Naive thymus-derived CD4-positive, alpha-beta T cell (primary cell): Measurements from ENCODE around the gene CLCNKB. TPM values are rescaled to one million over a fixed set of nuclear protein-coding genes. Genes with fewer than 3 reads are reported as not detected.

Experiments
- ATAC-seq: fragments of 150-1000 bp; cut with Tn5 transposase; 2 replicates; pipeline ENCODE4 v1.10.0; 2021; ENCODE audit warnings: mild to moderate bottlenecking, moderate library complexity
- CTCF ChIA-PET: fragments of 350-600 bp; sonication (Branson Sonifier 250); formaldehyde crosslinking; loops from one replicate; lab custom pipeline; 2021; ENCODE audit warnings: antibody characterized with exemption; lab: Charles Lee
- POLR2A ChIA-PET: fragments of 350-600 bp; sonication (Branson Sonifier 250); formaldehyde crosslinking; loops from one replicate; lab custom pipeline; 2021; ENCODE audit warnings: antibody characterized with exemption, inconsistent platforms; lab: Charles Lee
- DNase-seq, 9 donors: peaks; one replicate each; pipeline versions ENCODE4 v3.0.0 to v3.0.0-alpha.2; 2020 to 2022; ENCODE audit warnings: mixed read lengths in 1 of 9
- H3K27ac ChIP-seq: one replicate; pipeline ENCODE4 v1.7.0; 2013; ENCODE audit warnings: mild to moderate bottlenecking, low read depth, low read length, moderate library complexity
- H3K27me3 ChIP-seq, 2 donors: one replicate each; pipeline ENCODE4 v1.7.0; 2013; ENCODE audit warnings: low read length in 2 of 2, mild to moderate bottlenecking in 2 of 2, moderate library complexity in 2 of 2; ENCODE audit not compliant: control insufficient read depth in 2 of 2, insufficient read depth in 2 of 2
- H3K36me3 ChIP-seq, 3 experiments: 1 replicate in 2 of 3; 2 replicates in 1 of 3; pipeline ENCODE4 v1.7.0; 2013; ENCODE audit warnings: low read length in 3 of 3, mild to moderate bottlenecking in 3 of 3, moderate library complexity in 1 of 3; ENCODE audit not compliant: insufficient read depth in 3 of 3, control insufficient read depth in 2 of 3
- H3K4me1 ChIP-seq, 2 donors: one replicate each; pipeline ENCODE4 v1.7.0; 2013; ENCODE audit warnings: low read length in 2 of 2, mild to moderate bottlenecking in 2 of 2, moderate library complexity in 1 of 2; ENCODE audit not compliant: control insufficient read depth in 2 of 2, insufficient read depth in 2 of 2
- H3K4me3 ChIP-seq: 2 replicates; pipeline ENCODE4 v1.7.0; 2013; ENCODE audit warnings: mild to moderate bottlenecking, low read length
- H3K9me3 ChIP-seq, 3 experiments: 1 replicate in 2 of 3; 2 replicates in 1 of 3; pipeline ENCODE4 v1.7.0; 2013; ENCODE audit warnings: low read length in 3 of 3; ENCODE audit not compliant: control insufficient read depth in 2 of 3
- H3K27ac Mint-ChIP-seq, 9 donors: one replicate each; pipeline ENCODE4 v1.8.0; 2020 to 2022; ENCODE audit warnings: mixed read lengths in 9 of 9, mild to moderate bottlenecking in 8 of 9, moderate library complexity in 5 of 9, inconsistent platforms in 2 of 9
- H3K27me3 Mint-ChIP-seq, 5 donors: one replicate each; pipeline ENCODE4 v1.8.0; 2021 to 2022; ENCODE audit warnings: mixed read lengths in 5 of 5, mild to moderate bottlenecking in 1 of 5
- H3K36me3 Mint-ChIP-seq, 5 donors: one replicate each; pipeline ENCODE4 v1.8.0; 2020 to 2022; ENCODE audit warnings: mixed read lengths in 5 of 5, mild to moderate bottlenecking in 3 of 5, inconsistent platforms in 1 of 5
- H3K4me1 Mint-ChIP-seq, 7 donors: one replicate each; pipeline ENCODE4 v1.8.0; 2020 to 2022; ENCODE audit warnings: mixed read lengths in 7 of 7, mild to moderate bottlenecking in 3 of 7, inconsistent platforms in 1 of 7
- H3K4me3 Mint-ChIP-seq, 10 donors: one replicate each; pipeline ENCODE4 v1.8.0; 2020 to 2022; ENCODE audit warnings: mild to moderate bottlenecking in 10 of 10, mixed read lengths in 10 of 10, moderate library complexity in 6 of 10, inconsistent platforms in 2 of 10
- H3K9me3 Mint-ChIP-seq, 11 donors: one replicate each; pipeline ENCODE4 v1.8.0; 2020 to 2022; ENCODE audit warnings: mixed read lengths in 11 of 11, mild to moderate bottlenecking in 4 of 11, inconsistent platforms in 1 of 11, moderate library complexity in 1 of 11
- intact Hi-C, 2 donors: fragments of 100-400 bp; cut with micrococcal nuclease; formaldehyde crosslinking; loops; one replicate each; pipeline ENCODE4 v1.15.1; 2023
- polyA plus RNA-seq, 2 donors: library from polyadenylated mRNA; unstranded; fragments of 300-500 nt; fragmentation: Illumina TruSeq; gene quantifications; one replicate each; pipeline ENCODE4 v1.2.3, GENCODE V29; 2021
- total RNA-seq, 6 experiments: library from RNA in 5 of 6; stranded (reverse) in 5 of 6; gene quantifications; 1 replicate in 5 of 6; 2 replicates in 1 of 6; pipeline ENCODE4 v1.2.3 and lab custom pipeline; 2021 to 2026

Gene CLCNKB
- total and polyA plus RNA-seq, 7 experiments from 2014 or later: not detected

GRCh38 chr1:16072095-16072494 lies 28.5 kb downstream of the CLCNKB start:
- ATAC-seq: no peak
- H3K4me3 Mint-ChIP-seq: peak overlapping the region in 5 of 10 donors; percentile 5 to 61 (median 11)
- H3K27me3 ChIP-seq: peaks cover 0 to 6% of the 10 kb centered on the region in 2 donors
- CTCF ChIA-PET: interaction anchor here (1.3 to 13.1 kb wide), 2 partner anchors 63 to 116 kb away, joined by 3 to 240 read pairs; no protein-coding TSS in a partner anchor
- no peak overlapping the region for H3K27ac ChIP-seq
- peaks cover 0 to 2% (median 0%) of the 10 kb centered on the region in 5 donors for H3K36me3 Mint-ChIP-seq
- no peaks in the 10 kb centered on the region for H3K9me3 ChIP-seq
- POLR2A ChIA-PET: interaction anchor here (0.9 kb wide), 1 partner anchor 90 kb away, joined by 3 read pairs; no protein-coding TSS in a partner anchor
- peaks cover 13 to 33% (median 15%) of the 10 kb centered on the region in 7 donors for H3K4me1 Mint-ChIP-seq
- H3K4me1 ChIP-seq: peaks cover 5 to 13% of the 10 kb centered on the region in 2 donors
- H3K9me3 Mint-ChIP-seq: peaks cover 0 to 2% (median 0%) of the 10 kb centered on the region in 11 donors
- H3K4me3 ChIP-seq: no peak overlapping the region
- intact Hi-C loops: loop anchor here in 1 of 2 donors (5.0 kb wide), 1 partner anchor 280 kb away; the partner anchor contains the start of gene FBXO42
- no peak overlapping the region for H3K27ac Mint-ChIP-seq
- DNase-seq: no peak
- peaks cover 5 to 47% (median 12%) of the 10 kb centered on the region in 5 donors for H3K27me3 Mint-ChIP-seq
- no peaks in the 10 kb centered on the region for H3K36me3 ChIP-seq

DNA sequence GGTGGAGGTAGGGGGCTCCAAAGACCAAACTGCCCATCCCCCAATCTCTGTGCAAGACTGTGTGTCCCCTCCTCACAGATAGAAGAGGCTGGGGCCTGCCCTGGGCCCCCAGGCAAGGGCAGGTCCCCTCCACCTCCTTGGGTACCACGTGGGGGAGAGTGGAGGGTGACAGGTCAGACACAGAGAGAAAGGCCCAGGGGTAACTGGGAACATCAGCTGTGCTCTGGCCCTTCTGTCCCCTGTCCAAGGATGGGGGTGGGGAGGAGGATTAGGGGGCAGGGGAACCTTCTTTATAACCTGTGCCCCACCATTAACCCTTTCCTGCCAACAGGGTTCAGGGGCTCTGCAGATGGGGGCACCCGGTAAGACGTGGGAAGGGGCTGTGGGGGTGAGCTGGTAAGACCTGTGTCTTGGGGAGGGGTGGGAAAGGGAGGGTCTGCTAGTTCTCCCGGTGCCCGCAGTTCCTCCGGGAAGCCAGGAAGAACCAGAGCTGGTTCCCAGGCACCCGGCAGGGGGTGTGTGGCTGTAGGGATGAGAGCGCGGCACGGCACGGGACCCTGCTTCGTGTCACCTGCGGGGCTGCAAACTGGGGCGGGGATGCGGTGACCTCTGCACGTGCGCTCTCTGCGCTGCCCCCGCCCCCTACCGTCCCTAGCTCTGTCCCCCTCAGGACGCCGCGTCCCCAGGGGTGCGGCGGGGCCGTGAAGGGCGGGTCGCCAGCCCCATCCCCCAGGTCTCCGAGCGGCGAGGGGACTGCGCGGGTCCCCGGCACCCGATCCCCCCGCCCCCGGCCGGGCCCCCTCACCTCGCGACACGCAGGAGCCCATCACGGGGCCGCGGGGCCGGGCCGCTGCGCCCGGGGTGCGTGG lies 29.3 kb downstream of the CLCNKB start:
- ATAC-seq (no peak), DNase-seq (no peak)
- Mint-ChIP-seq H3K27me3 (peaks cover 5 to 40% (median 10%) of the 10 kb centered on the region in 5 donors), H3K4me3 (peak overlapping the region in 5 of 10 donors; percentile 3 to 61 (median 49)), H3K9me3 (peaks cover 0 to 3% (median 0%) of the 10 kb centered on the region in 11 donors), H3K27ac (no peak overlapping the region), H3K36me3 (peaks cover 0 to 2% (median 0%) of the 10 kb centered on the region in 5 donors), H3K4me1 (peaks cover 13 to 28% (median 15%) of the 10 kb centered on the region in 7 donors)
- ChIA-PET POLR2A (interaction anchor here (0.5 to 0.9 kb wide), 2 partner anchors 89 to 714 kb away, joined by 3 read pairs; no protein-coding TSS in a partner anchor), CTCF (interaction anchor here (1.3 to 13.1 kb wide), 2 partner anchors 64 to 115 kb away, joined by 3 to 240 read pairs; no protein-coding TSS in a partner anchor)
- no peak overlapping the region for H3K27ac ChIP-seq
- H3K27me3 ChIP-seq: peaks cover 0 to 6% of the 10 kb centered on the region in 2 donors
- H3K9me3 ChIP-seq: no peaks in the 10 kb centered on the region
- H3K4me1 ChIP-seq: peaks cover 5 to 13% of the 10 kb centered on the region in 2 donors
- intact Hi-C loops: loop anchor here in 1 of 2 donors (5.0 kb wide), 1 partner anchor 279 kb away; the partner anchor contains the start of gene FBXO42
- no peaks in the 10 kb centered on the region for H3K36me3 ChIP-seq
- no peak overlapping the region for H3K4me3 ChIP-seq

DNA sequence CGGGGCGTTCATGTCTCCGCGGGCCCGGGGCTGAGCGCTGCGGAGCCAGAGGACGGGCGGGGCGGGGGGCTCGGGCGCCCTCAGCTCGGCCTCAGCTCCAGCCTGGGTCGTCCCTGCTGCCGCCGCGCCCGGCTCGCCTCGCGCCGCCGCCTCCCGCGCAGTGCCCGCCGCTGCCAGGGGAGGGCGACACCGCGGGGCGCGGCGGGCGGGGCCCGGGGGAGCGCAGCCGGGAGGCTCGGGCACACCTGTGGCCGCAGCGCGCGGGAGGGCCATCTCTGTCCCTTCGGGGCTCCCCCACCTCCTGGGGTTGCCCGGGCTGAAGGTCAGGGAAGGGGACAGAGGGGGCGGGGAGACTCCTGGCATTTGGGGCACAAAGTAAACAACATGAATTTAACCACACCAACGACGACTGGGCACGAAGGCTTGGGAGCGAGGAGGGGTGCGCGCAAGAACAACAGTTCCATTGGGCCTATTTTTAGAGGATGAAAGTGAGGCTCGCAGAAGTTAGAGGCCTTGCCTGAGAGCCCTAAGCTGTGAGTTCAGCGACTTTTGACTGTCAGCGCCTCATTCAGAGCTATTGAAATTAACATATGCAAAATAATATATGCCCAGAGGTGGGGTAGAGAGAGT lies 30.0 kb downstream of the CLCNKB start, which contains the start of gene FAM131C:
Gene FAM131C (minus strand): TSS at position 162 of the 630 bp plus-strand sequence. CDS start 209 bp downstream, outside the sequence.
- ATAC-seq: peak; percentile 91
- H3K36me3 ChIP-seq: no peaks in the 10 kb centered on the region
- CTCF ChIA-PET: interaction anchor here (0.9 to 13.1 kb wide), 3 partner anchors 64 to 289 kb away, joined by 3 to 240 read pairs (median 3); no protein-coding TSS in a partner anchor
- peaks cover 5 to 40% (median 10%) of the 10 kb centered on the region in 5 donors for H3K27me3 Mint-ChIP-seq
- H3K27ac Mint-ChIP-seq: peak within 1 kb of the TSS in 2 of 9 donors; percentile 52 to 76
- H3K9me3 ChIP-seq: no peaks in the 10 kb centered on the region
- peak in 7 of 9 donors; percentile 18 to 71 (median 36) for DNase-seq
- intact Hi-C loops: loop anchor here in 1 of 2 donors (5.0 kb wide), 1 partner anchor 279 kb away; the partner anchor contains the start of gene FBXO42
- H3K4me1 ChIP-seq: peaks cover 5 to 13% of the 10 kb centered on the region in 2 donors
- H3K27me3 ChIP-seq: peaks cover 0 to 6% of the 10 kb centered on the region in 2 donors
- H3K4me3 Mint-ChIP-seq: peak within 1 kb of the TSS; percentile 67 to 85 (median 81)
- no peak within 1 kb of the TSS for H3K27ac ChIP-seq
- peaks cover 13 to 27% (median 15%) of the 10 kb centered on the region in 7 donors for H3K4me1 Mint-ChIP-seq
- peaks cover 0 to 3% (median 0%) of the 10 kb centered on the region in 11 donors for H3K9me3 Mint-ChIP-seq
- POLR2A ChIA-PET: interaction anchor here (0.5 kb wide), 1 partner anchor 715 kb away, joined by 3 read pairs; no protein-coding TSS in a partner anchor
- peaks cover 0 to 2% (median 0%) of the 10 kb centered on the region in 5 donors for H3K36me3 Mint-ChIP-seq
- H3K4me3 ChIP-seq: peak within 1 kb of the TSS; percentile 41

GRCh38 chr1:16074217-16074616 lies 30.6 kb downstream of the CLCNKB start:
- ChIA-PET CTCF (interaction anchor here (0.9 to 13.1 kb wide), 2 partner anchors 114 to 289 kb away, joined by 3 to 240 read pairs; no protein-coding TSS in a partner anchor), POLR2A (no interaction called here)
- DNase-seq: no peak
- intact Hi-C loops: loop anchor here in 1 of 2 donors (5.0 kb wide), 1 partner anchor 278 kb away; the partner anchor contains the start of gene FBXO42
- Mint-ChIP-seq H3K27me3 (peaks cover 5 to 40% (median 10%) of the 10 kb centered on the region in 5 donors), H3K36me3 (peaks cover 0 to 2% (median 0%) of the 10 kb centered on the region in 5 donors), H3K4me1 (peaks cover 18 to 27% (median 20%) of the 10 kb centered on the region in 7 donors), H3K4me3 (peak overlapping the region; percentile 53 to 85 (median 81)), H3K9me3 (peaks cover 0 to 3% (median 0%) of the 10 kb centered on the region in 11 donors), H3K27ac (no peak overlapping the region)
- Histone ChIP-seq H3K9me3 (no peaks in the 10 kb centered on the region), H3K27ac (no peak overlapping the region), H3K27me3 (peaks cover 0 to 6% of the 10 kb centered on the region in 2 donors), H3K4me3 (no peak overlapping the region), H3K4me1 (peaks cover 8 to 13% of the 10 kb centered on the region in 2 donors), H3K36me3 (no peaks in the 10 kb centered on the region)
- ATAC-seq: no peak

GRCh38 chr1:16075337-16076030 lies 31.9 kb downstream of the CLCNKB start:
- H3K4me3 ChIP-seq: no peak overlapping the region
- H3K36me3 ChIP-seq: no peaks in the 10 kb centered on the region
- no peak for DNase-seq
- peaks cover 11 to 12% of the 10 kb centered on the region in 2 donors for H3K4me1 ChIP-seq
- no peak overlapping the region for H3K27ac ChIP-seq
- ATAC-seq: no peak
- POLR2A ChIA-PET: no interaction called here
- Mint-ChIP-seq H3K27me3 (peaks cover 5 to 36% (median 10%) of the 10 kb centered on the region in 5 donors), H3K27ac (no peak overlapping the region), H3K9me3 (peaks cover 0 to 3% (median 0%) of the 10 kb centered on the region in 11 donors), H3K36me3 (peaks cover 0 to 2% (median 0%) of the 10 kb centered on the region in 5 donors), H3K4me1 (peaks cover 14 to 22% (median 15%) of the 10 kb centered on the region in 7 donors), H3K4me3 (peak overlapping the region in 1 of 10 donors; percentile 25)
- intact Hi-C loops: loop anchor here in 1 of 2 donors (5.0 kb wide), 1 partner anchor 292 kb away; the partner anchor contains the start of gene SZRD1
- CTCF ChIA-PET: interaction anchor here (0.6 to 13.1 kb wide), 4 partner anchors 112 to 249 kb away, joined by 3 to 240 read pairs (median 4); no protein-coding TSS in a partner anchor
- peaks cover 0 to 6% of the 10 kb centered on the region in 2 donors for H3K27me3 ChIP-seq
- no peaks in the 10 kb centered on the region for H3K9me3 ChIP-seq
